HepG2 (cell line): ENCODE data around the gene PRXL2B. TPM values are rescaled to one million over a fixed set of nuclear protein-coding genes. Genes with fewer than 3 reads are reported as not detected.

Source experiments
- DMAP1 ChIP-seq: IDR thresholded peaks from 2 replicates; pipeline ENCODE4 v1.6.1; 2016
- FOXA1 ChIP-seq, 2 experiments: fragments of 450-650 bp in 1 of 2; sonication (generic) in 1 of 2; formaldehyde crosslinking in 1 of 2; IDR thresholded peaks; 2 replicates each; pipeline versions ENCODE4 v1.4.0 to v1.6.1; 2016 to 2020; ENCODE audit warnings: missing genetic modification reagents in 1 of 2
- GPN1 ChIP-seq: sonication (generic); formaldehyde crosslinking; IDR thresholded peaks from 2 replicates; pipeline ENCODE4 v1.5.1; 2020; ENCODE audit warnings: missing genetic modification reagents, borderline replicate concordance
- KDM5A ChIP-seq: fragments of 200-600 bp; sonication (generic); IDR thresholded peaks from 2 replicates; pipeline ENCODE4 v1.7.0; 2018; ENCODE audit warnings: antibody characterized with exemption, mild to moderate bottlenecking, low read length, borderline replicate concordance
- KIAA2018 ChIP-seq: sonication (generic); formaldehyde crosslinking; IDR thresholded peaks from 2 replicates; pipeline ENCODE4 v1.5.0; 2020; ENCODE audit warnings: mild to moderate bottlenecking, missing genetic modification reagents, borderline replicate concordance
- MYC ChIP-seq: sonication (generic); formaldehyde crosslinking; IDR thresholded peaks from 2 replicates; pipeline ENCODE4 v1.9.0; 2021; ENCODE audit warnings: missing genetic modification reagents, borderline replicate concordance
- NKX3-1 ChIP-seq: sonication (generic); formaldehyde crosslinking; IDR thresholded peaks from 2 replicates; pipeline ENCODE4 v1.5.0; 2020; ENCODE audit warnings: missing genetic modification reagents
- PRPF4 ChIP-seq: fragments of 200-400 bp; formaldehyde crosslinking; IDR thresholded peaks from 2 replicates; pipeline ENCODE4 v1.6.1; 2016; ENCODE audit warnings: low read length, low read depth; ENCODE audit not compliant: poor library complexity, severe bottlenecking
- RAD51 ChIP-seq: fragments of 450-650 bp; IDR thresholded peaks from 2 replicates; pipeline ENCODE4 v1.6.1; 2016; ENCODE audit warnings: borderline replicate concordance
- SSRP1 ChIP-seq: IDR thresholded peaks from 2 replicates; pipeline ENCODE4 v1.6.1; 2016; ENCODE audit warnings: control low read depth
- TAF1 ChIP-seq: sonication (generic); formaldehyde crosslinking; IDR thresholded peaks from 2 replicates; pipeline ENCODE4 v1.4.0; 2020; ENCODE audit warnings: missing genetic modification reagents
- ZBTB20 ChIP-seq: sonication (generic); formaldehyde crosslinking; IDR thresholded peaks from 2 replicates; pipeline ENCODE4 v1.8.1; 2023; ENCODE audit warnings: missing genetic modification reagents, low read depth, mild to moderate bottlenecking, borderline replicate concordance
- ZBTB7B ChIP-seq: sonication (generic); formaldehyde crosslinking; IDR thresholded peaks from 2 replicates; pipeline ENCODE4 v1.4.0; 2020; ENCODE audit warnings: missing genetic modification reagents
- ZKSCAN5 ChIP-seq: sonication (generic); formaldehyde crosslinking; IDR thresholded peaks from 2 replicates; pipeline ENCODE4 v1.5.1; 2020; ENCODE audit warnings: mild to moderate bottlenecking, missing genetic modification reagents
- ZKSCAN8 ChIP-seq: IDR thresholded peaks from 2 replicates; pipeline ENCODE4 v1.6.1; 2016; ENCODE audit warnings: borderline replicate concordance, missing genetic modification reagents, missing compliant biosample characterization
- ZMAT5 ChIP-seq: sonication (generic); formaldehyde crosslinking; IDR thresholded peaks from 2 replicates; pipeline ENCODE4 v1.5.0; 2020; ENCODE audit warnings: mild to moderate bottlenecking, low read depth, missing genetic modification reagents, borderline replicate concordance
- ZNF121 ChIP-seq: sonication (generic); formaldehyde crosslinking; IDR thresholded peaks from 2 replicates; pipeline ENCODE4 v1.5.0; 2020; ENCODE audit warnings: mild to moderate bottlenecking, missing genetic modification reagents
- ZNF777 ChIP-seq: sonication (generic); formaldehyde crosslinking; IDR thresholded peaks from 2 replicates; pipeline ENCODE4 v1.4.0; 2020; ENCODE audit warnings: missing genetic modification reagents
- polyA plus RNA-seq, 8 experiments: library from polyadenylated mRNA; depleted of rRNA in 3 of 8; stranded (reverse) in 7 of 8; unstranded in 1 of 8; fragments of >200 nt; fragmentation: Illumina TruSeq in 4 of 8; extraction: Trizol in 4 of 8; gene quantifications; 2 replicates each; pipeline versions ENCODE4 v1.2.1 to v1.2.3, GENCODE V29; 2011 to 2016; ENCODE audit warnings: low read depth in 4 of 8, missing spikeins in 1 of 8, mixed read lengths in 1 of 8; ENCODE audit not compliant: insufficient read depth in 1 of 8
- total RNA-seq, 5 experiments: library from RNA; depleted of rRNA; stranded (reverse); fragments of >200 nt; fragmentation: Illumina TruSeq; extraction: Trizol; gene quantifications; 2 replicates each; pipeline ENCODE4 v1.2.3, GENCODE V29; 2016; ENCODE audit warnings: low read depth in 1 of 5
- TF ChIP-seq, protein P1 (sequence below): sonication (generic); formaldehyde crosslinking; IDR thresholded peaks from 2 replicates; pipeline ENCODE4 v1.8.0; 2022; ENCODE audit warnings: missing genetic modification reagents, mild to moderate bottlenecking, inconsistent platforms, borderline replicate concordance
- TF ChIP-seq, protein P2 (sequence below): IDR thresholded peaks from 2 replicates; pipeline ENCODE4 v1.6.1; 2012; ENCODE audit warnings: inconsistent platforms

The PRXL2B gene
- total and polyA plus RNA-seq, 2 of the 13 experiments (the other 11 are each of a cell fraction or from before 2014, with no cell fraction given) = 16.8 to 22.1 TPM

GRCh38 chr1:2587071-2587859 lies 688 bp downstream of the PRXL2B start (continued):
- TF ChIP-seq KIAA2018 (CRISPR knock-in tag) = no peak
- TF ChIP-seq SSRP1 (CRISPR knock-in tag) = no peak
- peak; percentile 86 for TF ChIP-seq ZNF777
- TF ChIP-seq DMAP1 (CRISPR knock-in tag) = 0 out of 2 replicates have a peak, but pooled peaks have one; percentile 1
- no peak for TF ChIP-seq PRPF4
- no peak for TF ChIP-seq GPN1
- no peak for TF ChIP-seq ZMAT5 (CRISPR knock-in tag)
- TF ChIP-seq, protein P1, sequence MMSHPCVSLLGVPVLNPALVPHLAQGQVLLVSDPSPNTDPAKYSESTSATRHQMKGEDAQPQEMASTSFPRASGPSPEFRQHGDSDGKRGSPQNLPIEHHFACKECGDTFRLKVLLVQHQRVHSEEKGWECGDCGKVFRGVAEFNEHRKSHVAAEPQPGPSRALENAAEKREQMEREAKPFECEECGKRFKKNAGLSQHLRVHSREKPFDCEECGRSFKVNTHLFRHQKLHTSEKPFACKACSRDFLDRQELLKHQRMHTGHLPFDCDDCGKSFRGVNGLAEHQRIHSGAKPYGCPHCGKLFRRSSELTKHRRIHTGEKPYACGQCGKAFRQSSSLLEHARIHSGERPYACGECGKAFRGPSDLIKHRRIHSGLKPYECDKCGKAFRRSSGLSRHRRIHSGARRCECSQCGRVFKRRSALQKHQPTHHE = 0 out of 2 replicates have a peak, but pooled peaks have one; percentile 19
- TF ChIP-seq TAF1 (CRISPR knock-in tag) = 0 out of 2 replicates have a peak, but pooled peaks have one; percentile 41
- TF ChIP-seq ZBTB7B (CRISPR knock-in tag) = peak; percentile 66; the same call in 1 of the 2 replicates
- peak; percentile 58; the same call in 1 of the 2 replicates for TF ChIP-seq MYC (CRISPR knock-in tag)
- TF ChIP-seq ZBTB20 (CRISPR knock-in tag) = no peak
- TF ChIP-seq ZKSCAN8 (CRISPR knock-in tag) = no peak
- TF ChIP-seq RAD51 = no peak
- no peak for TF ChIP-seq FOXA1 (IDR thresholded peaks at IDR 0.05)
- no peak for TF ChIP-seq FOXA1 (CRISPR knock-in tag; IDR thresholded peaks at IDR 0.05)
- TF ChIP-seq ZNF121 (CRISPR knock-in tag) = no peak
- TF ChIP-seq NKX3-1 (CRISPR knock-in tag) = no peak
- no peak for TF ChIP-seq KDM5A
- no peak for TF ChIP-seq ZKSCAN5 (CRISPR knock-in tag)
- TF ChIP-seq, protein P2, sequence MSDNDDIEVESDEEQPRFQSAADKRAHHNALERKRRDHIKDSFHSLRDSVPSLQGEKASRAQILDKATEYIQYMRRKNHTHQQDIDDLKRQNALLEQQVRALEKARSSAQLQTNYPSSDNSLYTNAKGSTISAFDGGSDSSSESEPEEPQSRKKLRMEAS = no peak
